Effector memory CD8-positive, alpha-beta T cell (primary cell): ENCODE measurements around the gene SHISAL1.

Experiments used
- ATAC-seq: fragments of 150-1000 bp; cut with Tn5 transposase; replicated peaks from 2 replicates; pipeline ENCODE4 v1.10.0; 2021; ENCODE audit warnings: mild to moderate bottlenecking, moderate library complexity
- DNase-seq, 3 experiments: peaks; one replicate each; pipeline ENCODE4 v3.0.0; 2021
- H3K27ac Mint-ChIP-seq, 2 donors: one replicate each; pipeline ENCODE4 v1.8.0; 2022; ENCODE audit warnings: mild to moderate bottlenecking in 2 of 2, mixed read lengths in 2 of 2, moderate library complexity in 2 of 2
- H3K27me3 Mint-ChIP-seq, 2 donors: one replicate each; pipeline ENCODE4 v1.8.0; 2022; ENCODE audit warnings: mixed read lengths in 2 of 2
- H3K36me3 Mint-ChIP-seq: one replicate; pipeline ENCODE4 v1.8.0; 2022; ENCODE audit warnings: mild to moderate bottlenecking, moderate library complexity, mixed read lengths; ENCODE audit not compliant: insufficient read depth
- H3K4me1 Mint-ChIP-seq, 2 donors: one replicate each; pipeline ENCODE4 v1.8.0; 2022; ENCODE audit warnings: low read depth in 2 of 2, mixed read lengths in 2 of 2
- H3K4me3 Mint-ChIP-seq, 2 donors: one replicate each; pipeline ENCODE4 v1.8.0; 2022; ENCODE audit warnings: mild to moderate bottlenecking in 2 of 2, mixed read lengths in 2 of 2, moderate library complexity in 2 of 2
- H3K9me3 Mint-ChIP-seq, 2 donors: one replicate each; pipeline ENCODE4 v1.8.0; 2022; ENCODE audit warnings: mixed read lengths in 2 of 2

Gene SHISAL1

DNA sequence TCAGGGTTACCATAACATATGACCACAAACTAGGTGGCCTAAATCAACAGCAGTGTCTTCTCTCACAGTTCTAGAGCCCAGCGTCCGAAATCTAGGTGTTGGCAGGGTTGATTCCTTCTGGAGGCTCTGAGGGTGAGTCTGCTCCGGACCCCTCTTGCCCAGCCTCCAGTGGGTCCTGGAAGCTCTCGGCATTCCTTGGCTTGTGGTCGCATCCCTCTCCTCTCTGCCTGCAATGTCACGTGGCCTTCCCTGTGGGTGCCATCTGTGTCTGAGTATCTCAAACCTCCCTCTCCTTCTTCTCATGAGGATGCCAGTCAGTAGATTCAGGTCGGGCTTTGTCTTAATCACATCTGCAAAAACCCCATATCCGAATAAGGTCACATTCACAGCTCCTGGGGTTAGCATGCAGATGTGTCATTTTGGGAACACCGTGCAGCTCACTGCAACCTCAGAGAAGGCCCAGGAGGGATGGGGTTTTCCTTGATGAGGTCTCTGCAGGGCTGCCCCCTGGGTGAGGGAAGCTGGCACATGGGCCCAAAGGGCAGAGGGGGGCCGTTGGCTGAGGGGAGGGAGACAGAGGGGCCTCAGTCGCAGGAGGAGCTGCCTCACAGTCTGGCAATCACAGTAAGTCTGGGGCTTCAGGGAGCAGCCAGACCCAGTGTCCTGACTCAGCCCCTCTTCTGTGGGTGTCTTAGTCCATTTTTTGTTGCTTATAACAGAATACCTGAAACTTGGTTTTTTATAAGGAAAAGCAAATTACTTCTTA is 90.9 kb downstream of the SHISAL1 start:
- Mint-ChIP-seq H3K4me3 (no peak overlapping the region), H3K27ac (no peak overlapping the region), H3K27me3 (peaks cover 38 to 49% of the 10 kb centered on the region in 2 donors), H3K4me1 (no peaks in the 10 kb centered on the region), H3K9me3 (no peaks in the 10 kb centered on the region), H3K36me3 (peaks cover 2% of the 10 kb centered on the region)
- DNase-seq, result no peak
- no peak for ATAC-seq

DNA sequence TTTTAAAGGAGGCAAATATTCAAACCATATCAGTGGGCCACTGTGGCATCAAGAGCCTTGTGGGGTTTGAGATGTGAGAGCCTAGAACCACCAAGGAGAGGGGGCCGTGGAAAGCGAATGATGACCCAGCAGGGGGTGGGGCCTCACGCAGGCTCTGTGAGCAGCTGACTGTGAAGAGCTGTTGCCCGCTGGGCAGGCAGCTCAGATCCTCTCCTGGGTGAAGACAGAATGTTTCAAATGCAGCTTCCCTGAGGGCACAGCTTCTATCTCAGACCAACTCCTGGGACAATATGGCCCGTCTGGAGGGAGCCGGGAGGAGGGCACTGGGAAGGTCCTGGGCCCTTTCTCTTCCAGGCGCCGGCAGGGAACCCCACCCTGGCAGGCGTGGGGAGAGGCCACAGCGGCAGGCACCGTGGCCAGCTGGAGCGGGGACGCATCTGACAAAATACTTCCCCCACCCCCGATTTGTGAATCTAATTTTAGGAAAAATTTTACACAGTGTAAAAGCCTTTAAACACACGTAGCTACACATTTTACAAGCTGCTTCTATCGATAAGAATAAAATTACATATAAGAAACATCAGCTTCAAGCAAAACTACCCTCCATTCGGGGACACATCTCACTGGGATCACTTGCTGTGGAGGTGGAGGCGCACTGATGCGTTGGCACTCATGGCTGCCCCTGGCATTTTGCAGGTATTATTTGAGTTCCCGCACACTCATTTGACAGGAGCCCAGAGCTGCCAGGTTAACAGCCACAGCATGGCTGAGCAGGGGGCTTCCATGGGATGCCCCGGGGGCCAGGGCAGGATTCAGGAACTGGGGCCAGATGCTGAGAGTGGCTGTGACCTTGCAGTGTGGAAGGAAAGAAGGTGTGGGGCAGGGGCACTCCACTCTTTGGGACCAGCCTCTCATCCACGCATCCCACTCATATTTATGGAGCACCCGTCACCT is 91.7 kb downstream of the SHISAL1 start:
- H3K36me3 Mint-ChIP-seq, result peaks cover 2% of the 10 kb centered on the region
- DNase-seq (no peak), ATAC-seq (no peak)

DNA sequence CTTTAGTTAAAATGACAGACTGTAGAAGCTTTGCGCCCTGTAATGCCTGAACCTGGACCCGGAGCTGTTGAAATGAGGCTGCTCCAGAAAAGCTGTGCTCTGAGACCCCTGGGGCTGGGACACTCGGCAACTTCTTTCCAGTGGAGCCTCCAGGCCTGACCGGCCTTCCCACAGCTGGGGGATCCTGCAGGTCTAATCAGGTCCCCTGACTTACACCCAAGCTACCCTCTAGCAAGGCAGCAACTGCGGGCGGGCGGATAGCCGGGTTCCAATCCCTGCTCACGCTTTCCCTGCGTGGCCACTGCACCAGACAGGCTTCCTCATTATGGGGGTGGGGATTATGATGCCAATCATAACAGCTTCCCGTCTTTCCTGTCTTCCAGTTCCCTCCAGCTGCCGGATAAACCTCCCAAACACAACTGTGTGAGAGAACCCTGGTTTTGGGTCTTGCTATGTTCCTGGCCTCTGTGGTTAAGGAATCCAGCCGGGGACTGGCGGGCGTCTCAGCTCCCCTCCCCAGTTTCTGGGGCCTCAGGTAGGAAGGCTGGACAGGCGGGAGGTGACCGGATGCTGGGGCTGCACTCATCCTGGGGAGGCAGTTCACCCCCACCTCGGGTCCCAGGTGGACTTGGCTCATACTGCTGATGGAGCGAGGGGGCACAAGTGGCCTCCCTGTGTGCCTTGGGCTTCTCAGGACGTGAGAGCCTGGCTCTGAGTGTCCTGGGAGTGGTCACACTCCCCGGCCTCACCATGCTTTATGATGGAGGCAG is 93.5 kb downstream of the SHISAL1 start:
- DNase-seq, result no peak
- no peak for ATAC-seq
- peaks cover 18 to 26% of the 10 kb centered on the region in 2 donors for H3K27me3 Mint-ChIP-seq
- H3K36me3 Mint-ChIP-seq, result peaks cover 2% of the 10 kb centered on the region
- H3K4me3 Mint-ChIP-seq, result no peak overlapping the region
- no peaks in the 10 kb centered on the region for H3K4me1 Mint-ChIP-seq
- peaks cover 0 to 2% of the 10 kb centered on the region in 2 donors for H3K9me3 Mint-ChIP-seq
- no peak overlapping the region for H3K27ac Mint-ChIP-seq

More for the DNA sequence above, 91.7 kb downstream of the SHISAL1 start:
- Mint-ChIP-seq H3K4me1 (no peaks in the 10 kb centered on the region), H3K4me3 (no peak overlapping the region), H3K27me3 (peaks cover 32 to 41% of the 10 kb centered on the region in 2 donors), H3K27ac (no peak overlapping the region), H3K9me3 (peaks cover 0 to 2% of the 10 kb centered on the region in 2 donors)

DNA sequence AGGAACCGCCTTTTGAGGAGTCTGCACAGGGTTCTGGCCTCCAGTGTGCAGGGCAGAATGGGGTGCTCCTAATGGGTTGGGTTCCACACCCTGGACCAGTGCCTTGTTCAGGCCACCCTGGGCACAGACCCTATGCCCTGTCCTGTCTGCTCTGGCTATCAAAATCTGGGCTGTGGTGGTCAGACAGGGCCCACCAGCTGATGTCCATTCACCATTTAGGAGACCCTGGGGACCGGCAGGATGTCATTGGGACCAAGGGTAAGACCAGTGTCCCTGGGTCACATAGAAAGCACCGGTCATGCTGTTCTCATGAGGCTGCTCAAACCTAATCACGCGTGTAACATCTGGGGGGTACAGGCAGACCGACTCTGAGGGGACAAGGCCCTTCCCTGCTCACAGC is 94.7 kb downstream of the SHISAL1 start:
- ATAC-seq, result no peak
- H3K27ac Mint-ChIP-seq, result no peak overlapping the region
- peaks cover 0 to 2% of the 10 kb centered on the region in 2 donors for H3K9me3 Mint-ChIP-seq
- peaks cover 2% of the 10 kb centered on the region for H3K36me3 Mint-ChIP-seq
- no peaks in the 10 kb centered on the region for H3K4me1 Mint-ChIP-seq
- no peak for DNase-seq
- H3K4me3 Mint-ChIP-seq, result no peak overlapping the region
- peaks cover 7 to 14% of the 10 kb centered on the region in 2 donors for H3K27me3 Mint-ChIP-seq

DNA sequence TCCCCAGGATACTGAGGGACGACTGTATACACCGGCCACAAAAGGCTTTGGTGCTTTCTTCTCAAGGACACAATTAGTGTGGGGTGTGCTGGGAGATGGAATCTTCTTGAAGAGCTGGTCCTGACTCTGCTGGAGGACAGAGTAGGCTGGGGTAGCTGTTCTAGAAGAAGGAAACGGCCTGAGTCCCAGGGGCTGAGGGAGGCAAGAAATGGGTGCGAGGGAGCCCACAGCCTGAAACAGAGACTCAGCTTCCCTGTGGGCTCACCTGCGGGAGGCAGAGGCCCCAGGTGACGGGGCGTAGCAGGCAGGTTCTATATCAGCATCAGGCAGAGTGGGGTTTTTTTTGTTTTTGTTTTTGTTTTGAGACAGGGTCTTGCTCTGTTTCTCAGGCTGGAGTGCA is 95.4 kb downstream of the SHISAL1 start:
- DNase-seq (no peak), ATAC-seq (no peak)
- no peak overlapping the region for H3K27ac Mint-ChIP-seq
- no peaks in the 10 kb centered on the region for H3K4me1 Mint-ChIP-seq
- no peak overlapping the region for H3K4me3 Mint-ChIP-seq
- peaks cover 0 to 2% of the 10 kb centered on the region in 2 donors for H3K9me3 Mint-ChIP-seq
- H3K36me3 Mint-ChIP-seq, result peaks cover 1% of the 10 kb centered on the region
- H3K27me3 Mint-ChIP-seq, result peaks cover 7 to 12% of the 10 kb centered on the region in 2 donors

DNA sequence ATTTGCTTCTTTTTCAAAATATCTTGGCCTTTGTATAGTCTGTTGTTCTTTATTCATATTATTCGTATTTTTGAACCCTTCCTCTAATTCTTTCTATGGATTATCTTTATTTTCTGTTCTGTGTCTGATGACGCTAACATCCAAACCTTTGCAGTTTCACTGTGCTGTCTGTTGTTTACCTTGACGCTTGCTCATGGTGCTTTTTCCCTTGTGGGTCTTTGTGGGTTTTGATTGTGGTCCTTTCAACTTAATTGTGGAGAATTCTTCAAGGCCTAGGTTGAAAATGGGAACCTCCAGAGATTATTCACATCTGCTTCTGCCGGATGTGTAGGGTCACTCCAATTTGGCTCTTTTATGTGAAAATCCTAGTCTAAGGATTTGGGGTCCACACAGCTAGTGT is 97.5 kb downstream of the SHISAL1 start:
- H3K4me1 Mint-ChIP-seq, result peaks cover 0 to 2% of the 10 kb centered on the region in 2 donors
- no peak for ATAC-seq

DNA sequence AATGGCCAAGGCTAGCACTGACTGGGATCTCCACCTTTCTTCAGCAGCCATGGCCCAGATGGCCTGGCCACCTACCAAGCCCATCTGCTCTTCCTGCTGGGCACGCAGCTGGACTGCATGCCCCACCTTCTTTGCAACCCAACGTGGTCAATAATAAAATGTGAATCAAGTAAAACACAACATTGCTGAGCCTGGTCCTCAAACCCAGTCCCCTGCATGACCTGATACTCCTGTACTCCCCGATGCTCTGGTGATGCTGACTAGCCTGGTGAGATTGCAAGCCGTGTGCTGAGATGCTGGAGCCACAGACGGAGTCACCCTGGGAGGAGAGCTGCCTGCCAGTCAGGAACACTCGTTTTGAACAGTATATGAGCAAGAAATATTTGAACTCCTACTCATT is 98.0 kb downstream of the SHISAL1 start:
- ATAC-seq, result no peak
- no peaks in the 10 kb centered on the region for H3K27me3 Mint-ChIP-seq
- peaks cover under 1 to 2% of the 10 kb centered on the region in 2 donors for H3K4me1 Mint-ChIP-seq
- DNase-seq, result no peak
- H3K9me3 Mint-ChIP-seq, result peaks cover 2 to 3% of the 10 kb centered on the region in 2 donors
- H3K36me3 Mint-ChIP-seq, result no peaks in the 10 kb centered on the region
- H3K27ac Mint-ChIP-seq, result no peak overlapping the region
- H3K4me3 Mint-ChIP-seq, result no peak overlapping the region

More for the DNA sequence above, 97.5 kb downstream of the SHISAL1 start:
- DNase-seq, result no peak
- no peak overlapping the region for H3K4me3 Mint-ChIP-seq
- H3K27me3 Mint-ChIP-seq, result no peaks in the 10 kb centered on the region
- H3K9me3 Mint-ChIP-seq, result peaks cover 0 to 2% of the 10 kb centered on the region in 2 donors
- no peaks in the 10 kb centered on the region for H3K36me3 Mint-ChIP-seq
- no peak overlapping the region for H3K27ac Mint-ChIP-seq

DNA sequence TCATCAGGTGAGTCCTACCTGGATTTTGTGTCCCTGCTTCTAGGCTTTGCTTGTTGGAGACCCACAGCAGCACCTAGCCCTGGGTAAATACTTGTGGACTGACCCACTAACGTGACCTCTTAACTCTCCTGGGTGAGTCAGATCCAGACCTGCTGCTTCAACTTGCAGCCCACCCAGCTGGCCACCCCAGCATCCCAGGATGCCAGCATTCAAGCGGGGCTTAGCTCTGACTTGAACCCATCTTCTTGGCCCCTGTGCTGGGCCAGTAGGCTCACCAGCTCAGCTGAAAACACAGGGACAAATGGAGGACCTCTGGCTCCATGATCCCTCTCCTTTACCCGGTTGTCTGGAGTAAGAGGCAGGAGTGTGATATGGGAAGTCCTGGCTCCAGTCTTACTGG is 98.6 kb downstream of the SHISAL1 start:
- no peak for ATAC-seq
- H3K9me3 Mint-ChIP-seq, result peaks cover 3 to 8% of the 10 kb centered on the region in 2 donors
- DNase-seq, result no peak
- H3K36me3 Mint-ChIP-seq, result no peaks in the 10 kb centered on the region
- H3K4me1 Mint-ChIP-seq, result peaks cover 2 to 6% of the 10 kb centered on the region in 2 donors
- no peaks in the 10 kb centered on the region for H3K27me3 Mint-ChIP-seq
- H3K27ac Mint-ChIP-seq, result no peak overlapping the region
- H3K4me3 Mint-ChIP-seq, result no peak overlapping the region

DNA sequence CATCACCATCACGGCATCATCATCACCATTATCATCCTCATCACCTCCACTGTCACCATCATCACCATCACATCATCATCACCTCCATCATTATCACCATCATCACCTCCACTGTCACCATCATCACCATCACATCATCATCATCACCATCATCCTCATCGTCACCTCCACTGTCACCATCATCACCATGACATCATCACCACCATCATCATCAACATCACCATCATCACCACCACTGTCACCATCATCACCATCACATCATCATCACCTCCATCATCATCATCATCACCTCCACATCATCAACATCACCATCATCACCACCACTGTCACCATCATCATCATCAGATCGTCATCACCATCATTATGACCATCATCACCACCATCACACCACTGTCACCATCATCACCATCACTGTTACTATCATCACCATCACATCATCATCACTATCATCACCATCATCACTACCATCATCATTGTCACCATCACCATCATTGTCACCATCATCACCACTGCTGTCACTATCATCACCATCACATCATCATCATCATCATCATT is 99.2 kb downstream of the SHISAL1 start:
- no peak overlapping the region for H3K27ac Mint-ChIP-seq
- ATAC-seq, result no peak
- peaks cover 2 to 7% of the 10 kb centered on the region in 2 donors for H3K4me1 Mint-ChIP-seq

DNA sequence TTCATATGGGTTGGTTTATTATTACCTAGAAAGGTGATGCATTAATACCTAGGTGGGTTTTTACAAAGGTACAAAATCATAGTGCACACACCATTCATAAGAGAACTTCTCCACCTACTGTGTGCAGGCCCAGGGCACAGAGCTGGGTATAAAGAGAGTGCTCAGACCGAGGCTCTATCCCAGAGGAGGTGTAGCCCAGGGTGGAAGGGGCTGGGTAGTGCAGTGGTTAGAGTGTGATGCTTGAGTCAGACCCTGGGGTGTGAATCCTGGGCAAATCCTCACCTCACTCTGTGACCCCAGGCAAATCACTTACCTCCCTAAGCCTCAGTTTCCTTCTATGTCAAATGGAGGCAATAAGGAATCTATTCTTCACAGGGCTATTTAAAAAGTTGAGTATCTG is 99.8 kb downstream of the SHISAL1 start:
- Mint-ChIP-seq H3K27ac (no peak overlapping the region), H3K36me3 (peaks cover 2% of the 10 kb centered on the region), H3K27me3 (no peaks in the 10 kb centered on the region), H3K4me1 (peaks cover 5 to 11% of the 10 kb centered on the region in 2 donors), H3K4me3 (no peak overlapping the region), H3K9me3 (peaks cover 3 to 8% of the 10 kb centered on the region in 2 donors)
- no peak for DNase-seq
- ATAC-seq, result no peak

More for the DNA sequence above, 99.2 kb downstream of the SHISAL1 start:
- Mint-ChIP-seq H3K36me3 (no peaks in the 10 kb centered on the region), H3K9me3 (peaks cover 3 to 8% of the 10 kb centered on the region in 2 donors), H3K4me3 (no peak overlapping the region), H3K27me3 (no peaks in the 10 kb centered on the region)
- DNase-seq, result no peak

DNA sequence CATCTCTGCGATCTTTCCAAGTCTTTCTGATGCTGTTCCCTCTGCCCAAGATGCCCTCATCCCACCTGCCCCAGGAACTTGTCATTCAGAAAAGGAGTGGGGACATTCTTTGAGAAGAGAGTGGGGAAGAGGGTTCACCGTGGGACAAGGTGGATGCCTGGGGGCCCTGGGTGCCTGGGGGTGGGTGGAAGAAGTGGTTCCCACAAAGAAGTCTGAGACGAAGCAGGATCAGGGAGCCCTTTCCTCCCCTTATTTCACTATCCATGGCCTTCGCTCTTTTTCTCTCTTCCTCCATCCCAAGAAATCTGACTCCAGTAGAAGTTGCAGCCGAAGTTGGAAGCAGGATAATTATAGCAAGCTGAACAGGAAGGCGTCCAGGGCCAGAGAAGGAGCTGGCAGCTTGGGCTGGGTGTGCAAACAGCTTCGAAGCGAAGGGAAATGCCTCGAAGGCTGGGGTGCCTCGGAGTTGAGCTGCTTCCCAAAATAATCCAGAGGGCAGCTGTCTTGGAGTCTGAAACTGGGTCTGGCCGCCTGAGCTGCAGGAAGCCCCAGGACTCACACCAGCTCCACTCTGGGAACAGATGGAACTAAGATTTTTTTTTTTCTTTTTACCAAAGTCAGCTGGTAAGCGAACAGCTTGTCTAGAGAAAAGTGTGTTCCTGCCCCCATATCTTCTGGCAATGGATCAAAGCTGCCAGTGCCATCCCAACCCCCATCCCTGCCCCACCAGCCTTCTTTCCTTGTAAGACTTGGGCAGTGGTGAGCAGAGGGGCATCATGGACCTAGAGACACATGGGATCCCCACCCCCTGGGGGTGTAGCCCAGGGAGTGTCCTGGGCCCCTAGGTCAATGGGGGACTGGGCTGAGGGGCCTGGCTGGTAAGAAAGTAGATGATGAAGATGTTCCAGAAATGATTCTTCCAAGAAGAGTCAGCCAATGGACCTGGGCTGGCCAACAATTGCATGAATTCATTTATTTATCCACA is 100.5 kb downstream of the SHISAL1 start:
- DNase-seq (no peak), ATAC-seq (no peak)
- H3K27me3 Mint-ChIP-seq, result no peaks in the 10 kb centered on the region
- no peak overlapping the region for H3K27ac Mint-ChIP-seq
- peaks cover 4% of the 10 kb centered on the region for H3K36me3 Mint-ChIP-seq
- H3K4me3 Mint-ChIP-seq, result no peak overlapping the region
- H3K4me1 Mint-ChIP-seq, result peaks cover 8 to 14% of the 10 kb centered on the region in 2 donors
- H3K9me3 Mint-ChIP-seq, result peaks cover 3 to 8% of the 10 kb centered on the region in 2 donors
